ENCODE results near the gene ARMC7.

GRCh38 chr17:75103601-75104554 lies 5.9 kb upstream of the ARMC7 start:
- TF ChIP-seq, protein P1, sequence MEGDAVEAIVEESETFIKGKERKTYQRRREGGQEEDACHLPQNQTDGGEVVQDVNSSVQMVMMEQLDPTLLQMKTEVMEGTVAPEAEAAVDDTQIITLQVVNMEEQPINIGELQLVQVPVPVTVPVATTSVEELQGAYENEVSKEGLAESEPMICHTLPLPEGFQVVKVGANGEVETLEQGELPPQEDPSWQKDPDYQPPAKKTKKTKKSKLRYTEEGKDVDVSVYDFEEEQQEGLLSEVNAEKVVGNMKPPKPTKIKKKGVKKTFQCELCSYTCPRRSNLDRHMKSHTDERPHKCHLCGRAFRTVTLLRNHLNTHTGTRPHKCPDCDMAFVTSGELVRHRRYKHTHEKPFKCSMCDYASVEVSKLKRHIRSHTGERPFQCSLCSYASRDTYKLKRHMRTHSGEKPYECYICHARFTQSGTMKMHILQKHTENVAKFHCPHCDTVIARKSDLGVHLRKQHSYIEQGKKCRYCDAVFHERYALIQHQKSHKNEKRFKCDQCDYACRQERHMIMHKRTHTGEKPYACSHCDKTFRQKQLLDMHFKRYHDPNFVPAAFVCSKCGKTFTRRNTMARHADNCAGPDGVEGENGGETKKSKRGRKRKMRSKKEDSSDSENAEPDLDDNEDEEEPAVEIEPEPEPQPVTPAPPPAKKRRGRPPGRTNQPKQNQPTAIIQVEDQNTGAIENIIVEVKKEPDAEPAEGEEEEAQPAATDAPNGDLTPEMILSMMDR (IDR thresholded peaks at IDR 0.05) = no peak
- no peak for TF ChIP-seq POLR2A (IDR thresholded peaks at IDR 0.05)

All from Peyer's patch (tissue), 4 donors.